H54 (cell line): ENCODE data around the gene NAT14.
A peak's percentile ranks its signal among the peaks of the same experiment; 100 is the strongest.
"Not testable (repeated sequence)": the region's sequence is repeated elsewhere in the genome, so short reads cannot be mapped to it uniquely, and the experiment has no call there.

ENCODE experiments used
- DNase-seq: peaks from one replicate; pipeline ENCODE4 v3.0.0; 2011; ENCODE audit warnings: low spot score, mixed read lengths; ENCODE audit not compliant: insufficient read length
- FAIRE-seq: peaks from 3 replicates; lab custom pipeline; 2011; peaks lifted over from hg19 to GRCh38; lab: Jason Lieb, UNC
- POLR2A ChIP-seq: IDR thresholded peaks from 2 replicates; pipeline ENCODE4 v1.6.1; 2011; ENCODE audit warnings: low read depth, mild to moderate bottlenecking, low read length

Gene NAT14

DNA sequence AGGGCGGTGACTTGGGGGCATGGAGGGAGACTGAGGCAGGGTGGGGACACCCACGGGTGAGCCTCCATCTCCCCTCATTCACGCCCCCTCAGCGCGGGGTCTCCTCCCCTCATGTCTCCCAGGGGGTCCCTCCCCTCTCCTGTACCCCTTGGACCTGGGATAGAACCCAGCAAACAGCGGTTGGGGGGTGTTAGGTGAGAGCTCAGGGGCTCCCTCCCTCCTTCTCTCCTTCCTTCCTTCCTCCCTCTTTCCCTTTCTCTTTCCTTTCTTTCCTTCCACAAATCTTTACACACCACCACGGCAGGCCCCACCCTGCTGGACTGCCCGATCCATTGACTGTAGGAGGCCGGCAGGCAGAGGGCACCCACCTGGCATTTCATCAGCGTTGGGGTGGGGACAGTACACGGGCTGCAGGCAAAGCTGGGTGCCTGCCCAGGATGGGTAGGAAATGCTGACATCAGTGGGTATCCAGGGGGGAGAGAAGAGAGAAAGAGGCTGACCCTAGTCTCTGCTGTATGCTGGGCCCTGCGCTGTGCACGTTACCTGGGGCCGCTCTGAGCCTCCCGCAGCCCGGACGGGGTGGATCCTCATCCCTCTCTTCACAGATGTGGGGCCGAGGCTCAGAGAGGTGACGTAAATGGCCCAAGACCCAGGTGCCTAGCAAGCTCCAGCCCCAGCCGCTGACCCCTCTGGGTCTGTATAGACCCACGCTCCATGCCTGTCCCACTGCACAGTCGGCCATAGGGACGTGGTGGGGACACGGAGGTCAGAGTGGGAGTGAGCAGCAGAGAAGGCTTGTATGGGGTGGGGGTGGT is 6.8 kb downstream of the NAT14 start:
- FAIRE-seq (no peak), DNase-seq (no peak)
- no peak for TF ChIP-seq POLR2A

DNA sequence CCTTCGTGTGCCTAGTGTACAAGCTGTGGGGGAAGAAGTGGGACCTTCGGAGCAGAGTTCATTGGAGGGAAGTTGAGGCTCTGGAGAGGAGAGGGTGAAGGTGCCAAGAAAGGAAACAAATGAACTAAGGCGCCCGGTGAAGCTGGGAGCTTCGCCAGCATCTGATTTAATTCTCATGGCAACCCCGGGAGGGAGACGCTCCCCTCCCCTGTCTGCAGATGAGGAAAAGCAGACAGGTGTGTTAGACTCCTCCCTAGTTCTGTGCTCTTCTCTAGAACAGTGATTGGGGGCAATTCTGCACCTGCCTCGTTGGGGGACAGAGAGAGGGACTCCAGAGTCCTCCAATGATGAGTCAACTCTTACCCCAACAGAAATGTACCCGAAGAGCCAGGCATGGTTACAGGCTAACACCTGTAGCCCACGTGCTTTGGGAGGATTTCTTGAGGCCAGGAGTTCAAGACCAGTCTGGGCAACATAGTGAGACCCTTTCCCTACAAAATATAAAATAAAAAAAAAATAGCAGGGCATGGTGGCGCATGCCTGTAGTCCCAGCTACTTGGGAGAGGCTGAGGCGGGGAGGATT is 7.5 kb downstream of the NAT14 start:
- FAIRE-seq, result no peak
- DNase-seq, result no peak

DNA sequence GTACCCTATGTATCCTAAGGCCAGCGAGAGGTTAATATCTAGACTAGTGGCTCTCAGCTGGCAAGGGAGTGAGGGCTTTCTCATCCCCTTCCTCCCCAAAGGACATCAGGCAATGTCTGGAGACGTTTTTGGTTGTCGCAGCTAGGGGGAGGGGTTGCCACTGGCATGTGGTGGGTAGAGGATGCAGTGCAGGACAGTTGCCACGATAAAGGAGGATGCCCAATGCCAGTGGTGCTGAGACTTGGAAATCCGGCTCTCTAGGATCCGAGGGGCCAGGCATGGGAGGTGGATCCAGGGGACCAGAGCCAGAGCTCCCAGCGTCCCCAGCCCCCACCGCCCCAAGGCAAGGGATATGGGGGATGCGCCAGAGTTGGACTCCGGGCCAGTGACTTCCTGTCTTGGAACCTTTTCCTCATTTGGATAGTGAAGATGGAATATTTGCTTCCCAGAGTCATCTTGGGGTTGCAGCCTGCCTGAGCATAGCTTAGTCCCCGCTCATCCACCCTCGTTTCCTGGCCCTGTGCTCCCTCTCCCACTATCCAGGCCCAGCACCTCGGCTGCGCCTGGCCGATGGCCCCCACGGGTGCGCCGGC is 8.2 kb downstream of the NAT14 start:
- DNase-seq, result no peak
- TF ChIP-seq POLR2A, result no peak
- FAIRE-seq, result no peak

More for the DNA sequence above, 7.5 kb downstream of the NAT14 start:
- no peak for TF ChIP-seq POLR2A

DNA sequence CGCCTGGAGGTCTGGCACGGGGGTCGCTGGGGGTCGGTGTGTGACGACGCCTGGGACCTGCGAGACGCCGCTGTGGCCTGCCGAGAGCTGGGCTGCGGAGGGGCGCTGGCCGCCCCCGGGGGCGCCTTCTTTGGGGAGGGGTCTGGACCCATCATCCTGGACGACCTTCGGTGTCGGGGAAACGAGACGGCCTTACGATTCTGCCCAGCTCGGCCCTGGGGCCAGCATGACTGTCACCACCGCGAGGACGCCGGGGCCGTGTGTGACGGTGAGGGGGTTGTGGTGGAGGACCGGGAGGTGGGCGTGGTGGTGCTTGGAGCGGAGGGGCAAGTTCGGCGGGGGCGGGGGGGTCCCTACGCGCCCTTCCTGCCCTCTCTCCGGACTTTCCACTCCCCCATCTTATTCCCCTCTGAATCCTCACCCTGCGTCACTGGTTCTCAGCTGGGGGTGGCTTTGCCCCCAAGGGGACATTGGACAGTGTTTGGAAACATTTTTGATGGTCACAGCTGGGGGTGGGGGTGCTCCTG is 8.7 kb downstream of the NAT14 start:
- DNase-seq (no peak), FAIRE-seq (no peak)
- TF ChIP-seq POLR2A, result no peak

DNA sequence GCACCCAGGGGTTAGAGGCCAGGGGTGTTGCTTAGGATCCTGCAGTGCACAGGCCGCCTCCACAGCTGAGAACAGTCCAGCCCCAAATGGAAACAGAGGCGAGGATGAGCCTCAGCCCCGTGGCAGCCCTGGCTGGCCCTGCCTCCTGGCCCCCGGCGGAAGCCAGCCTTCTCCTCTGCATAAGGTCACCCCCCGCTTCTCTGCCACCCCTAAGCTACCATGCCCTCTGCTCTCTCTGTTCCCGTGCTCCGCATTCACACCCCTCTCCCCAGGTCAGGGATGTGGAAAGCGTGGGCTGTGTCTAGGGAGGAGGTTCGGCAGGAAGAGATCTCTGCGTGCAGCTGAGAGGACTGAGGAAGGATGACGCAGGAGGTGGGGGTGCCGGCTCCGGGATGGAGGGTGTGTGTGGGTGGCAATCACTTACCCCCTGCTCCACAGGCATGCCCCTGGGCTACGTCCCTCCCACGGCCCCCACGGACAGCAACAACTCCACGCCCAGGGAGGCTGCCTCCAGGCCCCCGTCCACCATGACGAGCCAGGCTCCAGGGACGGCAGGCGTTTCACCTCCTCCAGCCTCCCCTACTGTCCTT is 9.3 kb downstream of the NAT14 start:
- peak; percentile 50 for TF ChIP-seq POLR2A
- FAIRE-seq, result no peak
- DNase-seq, result no peak

DNA sequence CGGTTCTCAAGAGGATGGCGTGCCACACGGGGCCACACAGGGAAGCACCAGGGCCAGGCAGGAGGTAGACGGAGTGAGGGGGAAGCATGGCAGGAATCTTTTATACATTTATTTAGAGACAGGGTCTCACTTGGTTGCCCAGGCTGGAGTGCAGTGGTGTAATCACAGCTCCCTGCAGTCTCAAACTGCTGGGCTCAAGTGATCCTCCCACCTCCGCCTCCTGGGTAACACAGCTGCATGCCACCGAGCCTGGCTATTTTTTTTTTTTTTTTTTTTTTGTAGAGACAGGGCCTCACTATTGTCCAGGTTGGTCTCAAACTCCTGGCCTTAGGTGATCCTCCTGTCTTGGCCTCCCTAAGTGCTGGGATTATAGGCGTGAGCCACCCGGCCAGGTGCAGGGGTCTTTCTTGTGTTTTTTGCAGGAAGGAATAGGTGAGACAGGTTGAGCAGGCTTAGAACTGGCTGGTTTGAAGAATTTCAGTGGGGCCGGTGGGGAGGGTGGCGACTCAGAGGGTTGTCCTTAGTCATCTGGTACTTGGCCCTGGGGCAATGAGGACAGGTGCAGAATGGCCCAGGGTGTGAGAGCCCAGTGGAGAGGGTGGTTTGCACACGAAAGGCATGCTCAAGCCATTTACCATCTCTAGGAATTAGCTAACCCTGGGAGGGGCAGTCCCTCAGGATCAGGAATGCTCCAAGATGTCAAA is 10.8 kb downstream of the NAT14 start:
- no peak for TF ChIP-seq POLR2A
- FAIRE-seq, result no peak
- no peak for DNase-seq

DNA sequence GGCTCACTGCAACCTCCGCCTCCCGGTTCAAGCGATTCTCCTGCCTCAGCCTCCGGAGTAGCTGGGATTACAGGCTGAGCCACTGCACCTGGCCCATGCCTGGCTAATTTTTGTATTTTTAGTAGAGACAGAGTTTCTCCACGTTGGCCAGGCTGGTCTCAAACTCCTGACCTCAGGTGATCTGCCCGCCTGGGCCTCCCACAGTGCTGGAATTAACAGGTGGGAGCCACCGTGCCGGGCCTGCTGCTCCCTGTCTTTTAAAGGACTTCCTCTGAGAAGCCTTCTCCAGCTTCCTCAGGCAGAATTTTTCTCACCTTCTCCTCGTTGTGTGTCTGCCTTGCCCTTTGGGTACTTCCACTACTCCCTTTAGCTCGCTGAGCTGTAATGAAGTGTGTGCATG is 11.8 kb downstream of the NAT14 start:
- FAIRE-seq, DNase-seq: not testable (repeated sequence)

DNA sequence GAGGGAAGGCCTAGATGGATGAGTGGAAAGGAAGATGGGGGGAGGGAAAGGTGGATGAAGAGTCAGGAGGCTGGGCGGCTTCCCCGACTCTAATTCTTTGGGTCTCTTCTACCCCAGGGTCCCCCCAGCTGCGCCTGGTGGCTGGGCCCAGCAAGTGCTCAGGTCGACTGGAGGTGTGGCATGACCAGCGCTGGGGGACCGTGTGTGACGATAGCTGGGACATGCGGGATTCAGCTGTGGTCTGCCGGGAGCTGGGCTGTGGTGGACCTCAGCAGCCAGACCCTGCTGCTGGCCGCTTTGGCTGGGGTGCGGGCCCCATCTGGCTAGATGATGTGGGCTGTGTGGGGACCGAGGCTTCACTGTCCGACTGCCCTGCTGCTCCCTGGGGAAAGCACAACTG is 12.8 kb downstream of the NAT14 start:
- FAIRE-seq (no peak), DNase-seq (no peak)
- no peak for TF ChIP-seq POLR2A

DNA sequence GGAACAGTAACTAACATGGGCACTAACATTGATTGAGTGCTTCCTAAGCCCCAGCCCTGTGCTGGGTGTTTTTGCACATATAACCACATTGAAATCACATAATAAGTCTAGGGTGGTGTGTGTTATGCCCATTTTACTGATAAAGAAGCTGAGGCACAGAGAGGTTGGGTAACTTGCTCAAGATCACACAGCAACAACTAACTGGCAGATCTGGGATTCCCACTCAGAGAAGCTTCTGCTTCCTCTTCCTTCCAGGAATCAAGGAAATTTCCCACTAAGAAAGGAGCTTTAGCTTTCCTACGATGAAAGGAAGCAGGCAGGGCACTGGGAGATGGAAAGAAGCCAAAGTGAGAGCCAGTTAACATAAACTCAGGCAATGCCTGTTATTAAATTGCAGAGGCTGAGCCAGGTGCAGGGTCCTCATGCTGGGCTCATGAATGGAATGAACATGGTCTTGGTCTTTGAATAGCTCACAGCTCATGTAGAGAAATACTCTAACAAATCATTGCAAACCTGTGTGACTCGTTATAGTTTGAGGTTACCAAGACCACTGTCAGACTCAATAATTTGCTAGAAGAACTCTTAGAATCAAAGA is 13.4 kb downstream of the NAT14 start:
- TF ChIP-seq POLR2A, result no peak
- FAIRE-seq (no peak), DNase-seq (no peak)

DNA sequence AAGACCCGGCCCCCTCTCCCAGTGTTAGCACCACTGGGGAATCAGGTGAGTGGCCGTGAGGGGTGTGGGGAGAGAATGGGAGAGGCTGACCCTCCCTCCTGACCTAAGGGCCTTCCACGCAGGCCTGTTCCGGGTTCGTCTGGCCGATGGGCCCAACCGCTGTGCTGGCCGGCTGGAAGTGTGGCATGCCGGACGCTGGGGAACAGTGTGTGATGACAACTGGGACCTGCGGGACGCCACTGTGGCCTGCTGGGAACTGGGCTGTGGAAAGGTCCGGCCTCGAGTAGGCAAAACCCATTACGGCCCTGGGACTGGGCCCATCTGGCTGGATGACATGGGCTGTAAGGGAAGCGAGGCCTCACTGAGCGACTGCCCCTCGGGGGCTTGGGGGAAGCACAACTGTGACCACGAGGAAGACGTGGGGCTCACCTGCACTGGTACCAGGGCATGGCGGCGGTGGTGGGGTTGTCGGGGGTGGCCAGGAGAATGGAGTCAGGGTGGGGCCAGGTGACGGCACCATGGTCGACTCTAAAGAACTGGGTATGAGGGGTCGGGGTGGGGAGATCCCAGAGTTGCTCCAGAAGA is 15.5 kb downstream of the NAT14 start:
- DNase-seq (no peak), FAIRE-seq (no peak)
- no peak for TF ChIP-seq POLR2A

DNA sequence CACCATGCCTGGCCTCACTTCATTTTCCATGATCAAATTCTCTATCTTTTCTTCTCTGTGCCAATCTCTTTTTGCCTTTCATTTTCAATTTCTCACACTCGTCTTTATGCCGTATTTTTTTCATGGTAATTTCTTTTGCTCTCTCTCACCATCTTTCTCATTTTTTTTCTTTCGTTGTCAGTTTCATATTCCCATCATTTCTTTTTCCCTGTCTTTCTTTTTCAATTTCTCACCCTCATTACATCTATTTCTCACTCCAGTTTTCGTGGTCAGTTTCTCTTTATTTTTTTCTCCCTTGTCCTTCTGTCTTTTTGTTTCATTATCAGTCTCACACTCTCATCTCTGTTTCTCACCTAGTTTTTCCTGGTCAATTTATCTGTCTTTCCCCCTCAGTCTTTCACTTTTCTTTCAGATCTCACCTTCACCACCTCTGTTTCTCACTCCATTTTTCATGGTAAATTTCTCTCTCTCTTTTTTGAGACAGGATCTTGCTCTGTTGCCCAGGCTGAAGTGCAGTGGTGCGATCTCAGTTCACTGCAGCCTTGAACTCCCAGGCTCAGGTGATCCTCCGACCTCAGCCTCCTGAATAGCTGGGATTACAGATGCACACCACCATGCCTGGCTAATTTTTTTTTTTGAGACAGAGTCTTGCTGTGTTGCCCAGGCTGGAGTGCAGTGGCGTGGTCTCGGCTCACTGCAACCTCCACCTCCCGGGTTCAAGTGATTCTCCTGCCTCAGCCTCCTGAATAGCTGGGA is 17.4 kb downstream of the NAT14 start:
- DNase-seq, result no peak
- TF ChIP-seq POLR2A, result no peak
- no peak for FAIRE-seq

DNA sequence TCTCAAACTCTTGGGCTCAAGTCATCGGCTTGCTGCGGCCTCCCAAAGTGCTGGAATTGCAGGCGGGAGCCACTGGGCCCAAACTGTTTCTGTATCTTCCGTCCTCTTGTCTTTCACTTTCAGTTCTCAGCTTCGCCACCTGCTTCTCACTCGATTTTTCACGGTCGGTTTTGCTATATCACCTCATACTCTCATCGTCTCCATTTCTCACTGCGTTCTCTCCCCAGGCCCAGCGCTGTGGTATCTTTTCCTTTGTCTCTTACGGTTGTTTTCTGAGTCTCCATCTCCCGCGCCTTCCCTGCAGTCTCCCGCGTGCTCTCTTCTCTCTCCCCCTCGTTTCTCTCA is 18.1 kb downstream of the NAT14 start:
- DNase-seq, result no peak
- FAIRE-seq, result no peak
- TF ChIP-seq POLR2A, result no peak
